WTC11 (cell line): ENCODE data around the gene FAM217B. TPM values are rescaled to one million over a fixed set of nuclear protein-coding genes. Genes with fewer than 3 reads are reported as not detected.

ENCODE experiments used
- ATAC-seq: fragments of 200-7000 bp; cut with Tn5 transposase; 2 replicates; pipeline ENCODE4 v1.10.0; 2021; ENCODE audit warnings: mild to moderate bottlenecking, moderate library complexity
- CTCF ChIA-PET: fragments of 300-600 bp; sonication (Branson Sonifier 250); formaldehyde crosslinking; loops from one replicate; lab custom pipeline; 2021; ENCODE audit warnings: antibody characterized with exemption; lab: Charles Lee
- POLR2A ChIA-PET: fragments of 350-600 bp; sonication (Branson Sonifier 250); formaldehyde crosslinking; loops from one replicate; lab custom pipeline; 2021; ENCODE audit warnings: antibody characterized with exemption; lab: Charles Lee
- DNase-seq: peaks from one replicate; pipeline ENCODE4 v3.0.0; 2021; ENCODE audit warnings: low spot score
- H3K27ac Mint-ChIP-seq: 2 replicates; pipeline ENCODE4 v1.8.0; 2021; ENCODE audit warnings: mixed read lengths
- H3K27me3 Mint-ChIP-seq: 2 replicates; pipeline ENCODE4 v1.8.0; 2021; ENCODE audit warnings: low read depth, mild to moderate bottlenecking, moderate library complexity, mixed read lengths
- H3K36me3 Mint-ChIP-seq: 2 replicates; pipeline ENCODE4 v1.8.0; 2021; ENCODE audit warnings: mixed read lengths
- H3K4me1 Mint-ChIP-seq: 2 replicates; pipeline ENCODE4 v1.8.0; 2022; ENCODE audit warnings: mixed read lengths
- H3K4me3 Mint-ChIP-seq: 2 replicates; pipeline ENCODE4 v1.8.0; 2021; ENCODE audit warnings: mild to moderate bottlenecking, moderate library complexity, mixed read lengths
- H3K9me3 Mint-ChIP-seq: 2 replicates; pipeline ENCODE4 v1.8.0; 2021; ENCODE audit warnings: mixed read lengths
- ARID4B ChIP-seq: sonication (generic); formaldehyde crosslinking; IDR thresholded peaks from 2 replicates; pipeline ENCODE4 v1.8.0; 2023; ENCODE audit warnings: missing genetic modification reagents, mild to moderate bottlenecking, borderline replicate concordance
- ATF3 ChIP-seq: sonication (generic); formaldehyde crosslinking; conservative IDR thresholded peaks from 2 replicates; pipeline ENCODE4 v1.8.1; 2022; ENCODE audit warnings: mild to moderate bottlenecking, missing genetic modification reagents
- FOXP1 ChIP-seq: sonication (generic); formaldehyde crosslinking; IDR thresholded peaks from 2 replicates; pipeline ENCODE4 v1.8.0; 2022; ENCODE audit warnings: missing genetic modification reagents, mild to moderate bottlenecking, moderate library complexity, borderline replicate concordance
- MLX ChIP-seq: sonication (generic); formaldehyde crosslinking; IDR thresholded peaks from 2 replicates; pipeline ENCODE4 v1.8.1; 2023; ENCODE audit warnings: mild to moderate bottlenecking, missing genetic modification reagents, moderate library complexity
- NR3C1 ChIP-seq: sonication (generic); formaldehyde crosslinking; conservative IDR thresholded peaks from 2 replicates; pipeline ENCODE4 v1.8.1; 2023; ENCODE audit warnings: low read depth, mild to moderate bottlenecking, missing genetic modification reagents
- ZNF396 ChIP-seq: fragments of 250-450 bp; sonication (Bioruptor Pico); IDR thresholded peaks from 2 replicates; pipeline ENCODE4 v1.8.0; 2021; ENCODE audit warnings: mild to moderate bottlenecking, moderate library complexity, borderline replicate concordance
- ZNF423 ChIP-seq: fragments of 250-450 bp; sonication (Bioruptor Pico); IDR thresholded peaks from 2 replicates; pipeline ENCODE4 v2.1.2; 2022; ENCODE audit warnings: mild to moderate bottlenecking, moderate library complexity
- total RNA-seq: library from RNA; stranded (reverse); gene quantifications from 3 replicates; pipeline ENCODE4 v1.2.3, GENCODE V29; 2021
- TF ChIP-seq, protein P1 (sequence below): sonication (generic); formaldehyde crosslinking; IDR thresholded peaks from 2 replicates; pipeline ENCODE4 v1.8.1; 2023; ENCODE audit warnings: mild to moderate bottlenecking, missing genetic modification reagents
- TF ChIP-seq, protein P2 (sequence below): sonication (generic); formaldehyde crosslinking; IDR thresholded peaks from 2 replicates; pipeline ENCODE4 v1.8.0; 2022; ENCODE audit warnings: mild to moderate bottlenecking, missing genetic modification reagents
- TF ChIP-seq, protein P3 (sequence below): fragments of 250-450 bp; sonication (Bioruptor Pico); IDR thresholded peaks from 2 replicates; pipeline ENCODE4 v1.9.0; 2021; ENCODE audit warnings: mild to moderate bottlenecking, borderline replicate concordance

FAM217B gene
- total RNA-seq, 1 experiment from 2014 or later: 14.8 TPM

GRCh38 chr20:59972037-59972801 is 32.0 kb downstream of the FAM217B start (continued):
- TF ChIP-seq, protein P1, sequence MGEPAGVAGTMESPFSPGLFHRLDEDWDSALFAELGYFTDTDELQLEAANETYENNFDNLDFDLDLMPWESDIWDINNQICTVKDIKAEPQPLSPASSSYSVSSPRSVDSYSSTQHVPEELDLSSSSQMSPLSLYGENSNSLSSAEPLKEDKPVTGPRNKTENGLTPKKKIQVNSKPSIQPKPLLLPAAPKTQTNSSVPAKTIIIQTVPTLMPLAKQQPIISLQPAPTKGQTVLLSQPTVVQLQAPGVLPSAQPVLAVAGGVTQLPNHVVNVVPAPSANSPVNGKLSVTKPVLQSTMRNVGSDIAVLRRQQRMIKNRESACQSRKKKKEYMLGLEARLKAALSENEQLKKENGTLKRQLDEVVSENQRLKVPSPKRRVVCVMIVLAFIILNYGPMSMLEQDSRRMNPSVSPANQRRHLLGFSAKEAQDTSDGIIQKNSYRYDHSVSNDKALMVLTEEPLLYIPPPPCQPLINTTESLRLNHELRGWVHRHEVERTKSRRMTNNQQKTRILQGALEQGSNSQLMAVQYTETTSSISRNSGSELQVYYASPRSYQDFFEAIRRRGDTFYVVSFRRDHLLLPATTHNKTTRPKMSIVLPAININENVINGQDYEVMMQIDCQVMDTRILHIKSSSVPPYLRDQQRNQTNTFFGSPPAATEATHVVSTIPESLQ (CRISPR knock-in tag): no peak

- H3K4me1 Mint-ChIP-seq: no peaks in the 10 kb centered on the region
- POLR2A ChIA-PET: interaction anchor here (0.5 kb wide), 1 partner anchor 783 kb away, joined by 4 read pairs; no protein-coding TSS in a partner anchor
- H3K36me3 Mint-ChIP-seq: no peaks in the 10 kb centered on the region
- H3K27ac Mint-ChIP-seq: no peak overlapping the region
- DNase-seq: no peak
- peaks cover 15% of the 10 kb centered on the region for H3K27me3 Mint-ChIP-seq
- H3K4me3 Mint-ChIP-seq: no peak overlapping the region
- CTCF ChIA-PET: interaction anchor here (0.6 kb wide), 1 partner anchor 34 kb away, joined by 3 read pairs; no protein-coding TSS in a partner anchor
- peaks cover 7% of the 10 kb centered on the region; the same call in 1 of the 2 replicates for H3K9me3 Mint-ChIP-seq
- no peak for TF ChIP-seq ATF3 (CRISPR knock-in tag)
- TF ChIP-seq, protein P2, sequence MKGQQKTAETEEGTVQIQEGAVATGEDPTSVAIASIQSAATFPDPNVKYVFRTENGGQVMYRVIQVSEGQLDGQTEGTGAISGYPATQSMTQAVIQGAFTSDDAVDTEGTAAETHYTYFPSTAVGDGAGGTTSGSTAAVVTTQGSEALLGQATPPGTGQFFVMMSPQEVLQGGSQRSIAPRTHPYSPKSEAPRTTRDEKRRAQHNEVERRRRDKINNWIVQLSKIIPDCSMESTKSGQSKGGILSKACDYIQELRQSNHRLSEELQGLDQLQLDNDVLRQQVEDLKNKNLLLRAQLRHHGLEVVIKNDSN (CRISPR knock-in tag): no peak
- TF ChIP-seq, all 79 proteins: peak for 0
- ATAC-seq: no peak
These were observed 36.1 kb downstream of the FAM217B start for GRCh38 chr20:59976156-59976782.

- H3K27ac Mint-ChIP-seq: no peak overlapping the region
- no peaks in the 10 kb centered on the region for H3K4me1 Mint-ChIP-seq
- ATAC-seq (no peak), DNase-seq (no peak)
- POLR2A ChIA-PET: no interaction called here
- peaks cover 11% of the 10 kb centered on the region for H3K27me3 Mint-ChIP-seq
- CTCF ChIA-PET: no interaction called here
- no peaks in the 10 kb centered on the region for H3K36me3 Mint-ChIP-seq
- TF ChIP-seq ARID4B (CRISPR knock-in tag): no peak
- TF ChIP-seq FOXP1 (CRISPR knock-in tag): no peak
- TF ChIP-seq NR3C1 (CRISPR knock-in tag): no peak
- no peak for TF ChIP-seq ZNF423 (CRISPR knock-in tag)
- TF ChIP-seq ZNF396 (CRISPR knock-in tag): no peak
- TF ChIP-seq, protein P3, sequence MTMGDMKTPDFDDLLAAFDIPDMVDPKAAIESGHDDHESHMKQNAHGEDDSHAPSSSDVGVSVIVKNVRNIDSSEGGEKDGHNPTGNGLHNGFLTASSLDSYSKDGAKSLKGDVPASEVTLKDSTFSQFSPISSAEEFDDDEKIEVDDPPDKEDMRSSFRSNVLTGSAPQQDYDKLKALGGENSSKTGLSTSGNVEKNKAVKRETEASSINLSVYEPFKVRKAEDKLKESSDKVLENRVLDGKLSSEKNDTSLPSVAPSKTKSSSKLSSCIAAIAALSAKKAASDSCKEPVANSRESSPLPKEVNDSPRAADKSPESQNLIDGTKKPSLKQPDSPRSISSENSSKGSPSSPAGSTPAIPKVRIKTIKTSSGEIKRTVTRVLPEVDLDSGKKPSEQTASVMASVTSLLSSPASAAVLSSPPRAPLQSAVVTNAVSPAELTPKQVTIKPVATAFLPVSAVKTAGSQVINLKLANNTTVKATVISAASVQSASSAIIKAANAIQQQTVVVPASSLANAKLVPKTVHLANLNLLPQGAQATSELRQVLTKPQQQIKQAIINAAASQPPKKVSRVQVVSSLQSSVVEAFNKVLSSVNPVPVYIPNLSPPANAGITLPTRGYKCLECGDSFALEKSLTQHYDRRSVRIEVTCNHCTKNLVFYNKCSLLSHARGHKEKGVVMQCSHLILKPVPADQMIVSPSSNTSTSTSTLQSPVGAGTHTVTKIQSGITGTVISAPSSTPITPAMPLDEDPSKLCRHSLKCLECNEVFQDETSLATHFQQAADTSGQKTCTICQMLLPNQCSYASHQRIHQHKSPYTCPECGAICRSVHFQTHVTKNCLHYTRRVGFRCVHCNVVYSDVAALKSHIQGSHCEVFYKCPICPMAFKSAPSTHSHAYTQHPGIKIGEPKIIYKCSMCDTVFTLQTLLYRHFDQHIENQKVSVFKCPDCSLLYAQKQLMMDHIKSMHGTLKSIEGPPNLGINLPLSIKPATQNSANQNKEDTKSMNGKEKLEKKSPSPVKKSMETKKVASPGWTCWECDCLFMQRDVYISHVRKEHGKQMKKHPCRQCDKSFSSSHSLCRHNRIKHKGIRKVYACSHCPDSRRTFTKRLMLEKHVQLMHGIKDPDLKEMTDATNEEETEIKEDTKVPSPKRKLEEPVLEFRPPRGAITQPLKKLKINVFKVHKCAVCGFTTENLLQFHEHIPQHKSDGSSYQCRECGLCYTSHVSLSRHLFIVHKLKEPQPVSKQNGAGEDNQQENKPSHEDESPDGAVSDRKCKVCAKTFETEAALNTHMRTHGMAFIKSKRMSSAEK (CRISPR knock-in tag): no peak
- TF ChIP-seq MLX (CRISPR knock-in tag): no peak
- peaks cover 7% of the 10 kb centered on the region; the same call in 1 of the 2 replicates for H3K9me3 Mint-ChIP-seq
- no peak overlapping the region for H3K4me3 Mint-ChIP-seq
These were observed 36.9 kb downstream of the FAM217B start for GRCh38 chr20:59977086-59977485.
